Endothelial cell (in vitro differentiated cells): Measurements from ENCODE around the gene ADAMTS12. TPM values are rescaled to one million over a fixed set of nuclear protein-coding genes. Genes with fewer than 3 reads are reported as not detected.

Experiments
- DNase-seq: peaks from one replicate; pipeline ENCODE4 v3.0.0; 2021; ENCODE audit warnings: low spot score
- H3K27ac Mint-ChIP-seq: one replicate; pipeline ENCODE4 v1.8.0; 2021; ENCODE audit warnings: mixed read lengths, inconsistent platforms; ENCODE audit not compliant: unreplicated experiment
- H3K27me3 Mint-ChIP-seq: one replicate; pipeline ENCODE4 v1.8.0; 2021; ENCODE audit warnings: mild to moderate bottlenecking, moderate library complexity, mixed read lengths, inconsistent platforms; ENCODE audit not compliant: unreplicated experiment
- H3K36me3 Mint-ChIP-seq: one replicate; pipeline ENCODE4 v1.8.0; 2021; ENCODE audit warnings: mild to moderate bottlenecking, low read depth, mixed read lengths, inconsistent platforms; ENCODE audit not compliant: unreplicated experiment
- H3K4me1 Mint-ChIP-seq: one replicate; pipeline ENCODE4 v1.8.0; 2021; ENCODE audit warnings: mild to moderate bottlenecking, mixed read lengths, inconsistent platforms; ENCODE audit not compliant: unreplicated experiment
- H3K4me3 Mint-ChIP-seq: one replicate; pipeline ENCODE4 v1.8.0; 2021; ENCODE audit warnings: mild to moderate bottlenecking, mixed read lengths, inconsistent platforms; ENCODE audit not compliant: unreplicated experiment
- H3K9me3 Mint-ChIP-seq: one replicate; pipeline ENCODE4 v1.8.0; 2021; ENCODE audit warnings: mixed read lengths, inconsistent platforms; ENCODE audit not compliant: unreplicated experiment
- total RNA-seq: library from RNA; stranded (reverse); fragmentation: NEBNext Ultra II Directional; extraction: Animal tissue kit (Norgen Biotek cat#: 25700); gene quantifications from one replicate; pipeline ENCODE4 v1.2.1, GENCODE V29; 2021; ENCODE audit not compliant: unreplicated experiment
- TF ChIP-seq, protein P1 (sequence below): fragments of 200-600 bp; sonication (generic); IDR thresholded peaks from one replicate; pipeline ENCODE4 v1.5.0; 2021; ENCODE audit warnings: antibody characterized with exemption; ENCODE audit not compliant: unreplicated experiment

Gene ADAMTS12
- total RNA-seq, 1 donor from 2014 or later, result 9.8 TPM

DNA sequence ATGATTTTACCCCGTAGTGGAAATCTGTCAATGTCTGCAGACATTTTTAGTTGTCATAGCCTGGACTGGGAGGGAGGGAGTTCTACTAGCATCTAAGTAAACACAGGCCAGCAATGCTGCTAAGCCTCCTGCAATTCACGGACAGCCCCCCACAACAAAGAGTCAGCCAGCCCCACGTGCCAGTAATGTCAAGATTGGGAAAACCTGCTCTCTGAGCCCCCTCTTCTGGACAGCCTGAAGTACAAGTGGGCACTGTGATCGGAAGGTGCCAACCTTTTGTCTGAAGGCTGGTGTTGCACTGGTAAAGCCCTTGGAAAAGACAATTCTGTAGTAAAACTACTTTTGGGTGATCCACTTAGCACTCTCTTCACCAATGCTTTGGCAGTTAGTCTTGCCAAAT lies 296.5 kb downstream of the ADAMTS12 start:
- H3K4me3 Mint-ChIP-seq, result no peak overlapping the region
- DNase-seq, result no peak
- H3K27me3 Mint-ChIP-seq, result peaks cover 3% of the 10 kb centered on the region
- H3K36me3 Mint-ChIP-seq, result no peaks in the 10 kb centered on the region
- no peak overlapping the region for H3K27ac Mint-ChIP-seq
- H3K4me1 Mint-ChIP-seq, result peaks cover 7% of the 10 kb centered on the region
- TF ChIP-seq, protein P1, sequence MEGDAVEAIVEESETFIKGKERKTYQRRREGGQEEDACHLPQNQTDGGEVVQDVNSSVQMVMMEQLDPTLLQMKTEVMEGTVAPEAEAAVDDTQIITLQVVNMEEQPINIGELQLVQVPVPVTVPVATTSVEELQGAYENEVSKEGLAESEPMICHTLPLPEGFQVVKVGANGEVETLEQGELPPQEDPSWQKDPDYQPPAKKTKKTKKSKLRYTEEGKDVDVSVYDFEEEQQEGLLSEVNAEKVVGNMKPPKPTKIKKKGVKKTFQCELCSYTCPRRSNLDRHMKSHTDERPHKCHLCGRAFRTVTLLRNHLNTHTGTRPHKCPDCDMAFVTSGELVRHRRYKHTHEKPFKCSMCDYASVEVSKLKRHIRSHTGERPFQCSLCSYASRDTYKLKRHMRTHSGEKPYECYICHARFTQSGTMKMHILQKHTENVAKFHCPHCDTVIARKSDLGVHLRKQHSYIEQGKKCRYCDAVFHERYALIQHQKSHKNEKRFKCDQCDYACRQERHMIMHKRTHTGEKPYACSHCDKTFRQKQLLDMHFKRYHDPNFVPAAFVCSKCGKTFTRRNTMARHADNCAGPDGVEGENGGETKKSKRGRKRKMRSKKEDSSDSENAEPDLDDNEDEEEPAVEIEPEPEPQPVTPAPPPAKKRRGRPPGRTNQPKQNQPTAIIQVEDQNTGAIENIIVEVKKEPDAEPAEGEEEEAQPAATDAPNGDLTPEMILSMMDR, result no peak
- H3K9me3 Mint-ChIP-seq, result no peaks in the 10 kb centered on the region

DNA sequence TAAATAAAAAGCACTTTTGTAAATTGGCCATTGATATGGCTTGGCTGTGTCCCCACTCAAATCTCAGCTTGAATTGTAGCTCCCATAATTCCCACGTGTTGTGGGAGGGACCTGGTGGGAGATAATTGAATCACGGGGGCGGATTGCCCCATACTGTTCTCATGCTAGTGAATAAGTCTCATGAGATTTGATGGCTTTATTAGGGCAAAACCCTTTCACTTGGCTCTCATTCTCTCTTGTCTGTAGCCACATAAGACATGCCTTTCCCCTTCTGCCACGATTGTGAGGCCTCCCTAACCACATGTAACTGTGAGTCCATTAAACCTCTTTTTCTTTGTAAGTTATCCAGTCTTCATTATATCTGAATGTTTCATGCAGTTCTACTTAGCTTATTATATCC lies 297.8 kb downstream of the ADAMTS12 start:
- Mint-ChIP-seq H3K4me3 (no peak overlapping the region), H3K27me3 (peaks cover 3% of the 10 kb centered on the region), H3K4me1 (peaks cover 7% of the 10 kb centered on the region), H3K27ac (no peak overlapping the region), H3K36me3 (no peaks in the 10 kb centered on the region), H3K9me3 (no peaks in the 10 kb centered on the region)
- TF ChIP-seq, protein P1, result no peak
- no peak for DNase-seq

DNA sequence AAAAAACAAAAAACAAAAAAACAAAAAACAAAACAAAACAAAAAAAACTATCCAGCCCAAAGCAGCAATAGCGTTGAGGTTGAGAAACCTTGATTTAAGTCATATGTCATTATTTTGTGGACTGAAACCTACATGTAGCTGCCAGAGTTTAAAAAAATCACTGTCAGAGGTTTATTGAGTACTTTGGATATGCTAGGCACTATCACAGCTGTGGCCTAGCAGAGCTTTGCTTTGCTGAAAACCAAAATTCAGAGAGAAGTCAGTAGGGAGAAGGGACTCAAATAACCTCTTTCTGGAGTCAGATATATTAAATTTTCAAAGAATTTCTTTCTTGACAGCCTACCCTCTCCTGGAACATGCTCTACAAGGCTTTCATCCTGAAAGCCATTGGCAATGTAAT lies 299.5 kb downstream of the ADAMTS12 start:
- TF ChIP-seq, protein P1, result no peak
- peaks cover 3% of the 10 kb centered on the region for H3K27me3 Mint-ChIP-seq
- H3K36me3 Mint-ChIP-seq, result no peaks in the 10 kb centered on the region
- H3K27ac Mint-ChIP-seq, result no peak overlapping the region
- H3K4me1 Mint-ChIP-seq, result peaks cover 7% of the 10 kb centered on the region
- DNase-seq, result no peak
- no peaks in the 10 kb centered on the region for H3K9me3 Mint-ChIP-seq
- no peak overlapping the region for H3K4me3 Mint-ChIP-seq

DNA sequence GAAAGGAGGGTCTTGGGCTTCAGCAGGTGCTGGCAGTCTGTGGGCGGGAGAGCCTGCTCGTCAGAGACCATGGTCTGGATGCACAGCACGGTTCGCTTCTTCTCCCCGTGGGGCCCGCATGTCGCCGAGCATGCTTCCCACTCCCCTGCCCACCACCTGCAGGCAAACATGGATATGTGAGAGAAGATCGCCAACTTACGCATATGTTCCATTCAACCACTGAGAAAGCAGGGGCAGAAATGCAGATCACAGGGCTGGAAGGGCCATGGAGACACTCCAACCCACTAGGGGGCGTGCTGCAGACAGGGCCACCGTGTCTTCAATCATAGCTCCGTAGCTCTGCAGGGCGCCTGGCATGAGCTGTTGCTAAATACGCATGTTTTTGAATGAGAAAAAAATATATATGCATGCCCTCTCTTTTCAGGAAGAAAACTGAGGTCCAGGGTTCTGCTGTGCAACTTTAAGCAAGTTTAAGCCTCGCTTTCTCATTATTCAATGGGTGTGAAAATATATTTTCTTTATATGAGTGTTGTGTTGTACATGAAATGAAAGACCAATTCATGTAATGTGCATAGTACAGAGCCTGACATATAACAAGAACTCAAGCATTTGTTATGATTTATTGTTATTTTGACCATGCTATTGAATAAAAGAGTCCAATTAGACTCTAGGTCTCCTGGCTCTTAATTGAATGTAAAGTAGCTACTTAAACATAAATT lies 303.0 kb downstream of the ADAMTS12 start:
- Mint-ChIP-seq H3K9me3 (no peaks in the 10 kb centered on the region), H3K4me1 (peaks cover 3% of the 10 kb centered on the region), H3K4me3 (no peak overlapping the region)

DNA sequence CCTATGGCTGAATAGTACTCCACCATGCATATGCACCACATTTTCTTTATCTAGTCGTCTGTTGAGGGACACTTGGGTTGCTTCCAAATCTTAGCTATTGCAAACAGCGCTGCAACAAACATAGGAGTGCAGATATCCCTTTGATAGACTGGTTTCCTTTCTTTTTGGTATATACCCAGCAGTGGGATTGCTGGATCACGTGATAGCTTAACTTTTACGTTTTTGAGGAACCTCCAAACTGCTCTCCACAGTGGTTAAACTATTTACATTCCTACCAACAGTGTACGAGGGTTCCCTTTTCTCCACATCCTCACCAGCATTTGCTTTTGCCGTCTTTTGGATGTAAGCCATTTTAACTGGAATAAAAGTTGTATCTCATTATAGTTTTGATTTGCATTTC lies 308.5 kb downstream of the ADAMTS12 start:
- Mint-ChIP-seq H3K27me3 (no peaks in the 10 kb centered on the region), H3K4me3 (no peak overlapping the region), H3K36me3 (no peaks in the 10 kb centered on the region), H3K9me3 (no peaks in the 10 kb centered on the region), H3K27ac (no peak overlapping the region), H3K4me1 (peaks cover 3% of the 10 kb centered on the region)
- no peak for DNase-seq
- TF ChIP-seq, protein P1, result no peak

More for the DNA sequence above, 303.0 kb downstream of the ADAMTS12 start:
- TF ChIP-seq, protein P1, result peak; percentile 71
- Mint-ChIP-seq H3K36me3 (no peaks in the 10 kb centered on the region), H3K27me3 (peaks cover 3% of the 10 kb centered on the region), H3K27ac (no peak overlapping the region)
- peak; percentile 55 for DNase-seq
